A549 (cell line): ENCODE data around the gene FCHSD1. TPM values are rescaled to one million over a fixed set of nuclear protein-coding genes. Genes with fewer than 3 reads are reported as not detected.

ENCODE experiments used
- ATAC-seq, 2 experiments: fragments of 200-7000 bp in 1 of 2; fragments of >200 bp in 1 of 2; cut with Nextera tagmentation in 1 of 2; cut with Tn5 transposase in 1 of 2; 3 replicates each; pipeline versions ENCODE4 v1.8.0 to v1.9.1; 2018 to 2020; ENCODE audit warnings: mild to moderate bottlenecking in 1 of 2, moderate library complexity in 1 of 2
- CTCF ChIA-PET: fragments of 300-600 bp; sonication (Branson Sonifier 250); formaldehyde crosslinking; extraction: SDS; loops from one replicate; lab custom pipeline; 2021; ENCODE audit warnings: antibody characterized with exemption, inconsistent platforms; lab: Yijun Ruan, JAX
- POLR2A ChIA-PET: fragments of 350-600 bp; formaldehyde crosslinking; extraction: SDS; loops from one replicate; lab custom pipeline; 2021; ENCODE audit warnings: antibody characterized with exemption, inconsistent platforms; lab: Yijun Ruan, JAX
- DNase-seq, 2 experiments: peaks; one replicate each; pipeline versions ENCODE4 v3.0.0 to v3.0.0-alpha.2; 2011 to 2016; ENCODE audit warnings: low read depth in 1 of 2, low spot score in 1 of 2
- FAIRE-seq: peaks from 2 replicates; lab custom pipeline; 2011; peaks lifted over from hg19 to GRCh38; lab: Jason Lieb, UNC
- H3K27ac ChIP-seq, 2 experiments: fragments of >200 bp; sonication (Bioruptor Twin); formaldehyde crosslinking; 3 replicates each; pipeline ENCODE4 v1.5.1; 2016 to 2017
- H3K4me1 ChIP-seq: fragments of >200 bp; sonication (Bioruptor Twin); formaldehyde crosslinking; 3 replicates; pipeline ENCODE4 v1.6.1; 2016
- H3K4me2 ChIP-seq: fragments of >200 bp; sonication (Bioruptor Twin); formaldehyde crosslinking; 3 replicates; pipeline ENCODE4 v1.6.1; 2016
- H3K4me3 ChIP-seq: fragments of >200 bp; sonication (Bioruptor Twin); formaldehyde crosslinking; 3 replicates; pipeline ENCODE4 v1.5.1; 2016
- H3K9me3 ChIP-seq: fragments of >200 bp; sonication (Bioruptor Twin); formaldehyde crosslinking; 3 replicates; pipeline ENCODE4 v1.6.1; 2016
- ATOH8 ChIP-seq: fragments of 250-450 bp; sonication (Bioruptor Pico); IDR thresholded peaks from 2 replicates; pipeline ENCODE4 v1.5.0; 2020; ENCODE audit warnings: low read depth, mild to moderate bottlenecking, moderate library complexity
- BCL3 ChIP-seq: fragments of >200 bp; sonication (Bioruptor Twin); formaldehyde crosslinking; IDR thresholded peaks from 3 replicates; pipeline ENCODE4 v1.6.1; 2016
- CBX8 ChIP-seq: fragments of 200-600 bp; sonication (generic); IDR thresholded peaks from 2 replicates; pipeline ENCODE4 v1.6.1; 2016
- CHD2 ChIP-seq: fragments of 150-350 bp; IDR thresholded peaks from 2 replicates; pipeline ENCODE4 v1.6.1; 2014; ENCODE audit warnings: low read length; ENCODE audit not compliant: partially characterized antibody
- CHD4 ChIP-seq: fragments of 200-600 bp; sonication (generic); IDR thresholded peaks from 2 replicates; pipeline ENCODE4 v1.6.1; 2016; ENCODE audit warnings: antibody characterized with exemption, mild to moderate bottlenecking, borderline replicate concordance
- EHF ChIP-seq: fragments of 250-450 bp; sonication (Bioruptor Pico); IDR thresholded peaks from 2 replicates; pipeline ENCODE4 v1.5.0; 2020; ENCODE audit warnings: mild to moderate bottlenecking
- EHMT2 ChIP-seq: fragments of 200-600 bp; sonication (generic); IDR thresholded peaks from 2 replicates; pipeline ENCODE4 v1.6.1; 2016; ENCODE audit warnings: antibody characterized with exemption, low read depth, mild to moderate bottlenecking, moderate library complexity
- ESRRA ChIP-seq: fragments of 150-350 bp; IDR thresholded peaks from 2 replicates; pipeline ENCODE4 v1.6.1; 2014; ENCODE audit warnings: mild to moderate bottlenecking, low read length, borderline replicate concordance
- FOSB ChIP-seq: fragments of 250-450 bp; sonication (Bioruptor Pico); IDR thresholded peaks from 2 replicates; pipeline ENCODE4 v1.5.0; 2020; ENCODE audit warnings: mild to moderate bottlenecking, moderate library complexity
- FOSL2 ChIP-seq, 2 experiments: fragments of 450-650 bp in 1 of 2; fragments of >200 bp in 1 of 2; sonication (Bioruptor Twin) in 1 of 2; formaldehyde crosslinking; IDR thresholded peaks; 2 replicates each; pipeline versions ENCODE4 v1.5.0 to v1.6.1; 2016 to 2020; ENCODE audit warnings: mild to moderate bottlenecking in 1 of 2, moderate library complexity in 1 of 2
- HDAC2 ChIP-seq: fragments of 200-600 bp; sonication (generic); IDR thresholded peaks from 2 replicates; pipeline ENCODE4 v1.6.1; 2016
- HMGXB4 ChIP-seq: fragments of 250-450 bp; sonication (Bioruptor Pico); IDR thresholded peaks from 2 replicates; pipeline ENCODE4 v1.5.0; 2021; ENCODE audit warnings: mild to moderate bottlenecking, moderate library complexity, borderline replicate concordance
- JUN ChIP-seq, 2 experiments: fragments of >200 bp; sonication (Bioruptor Twin); formaldehyde crosslinking; IDR thresholded peaks; 2 replicates in 1 of 2; 3 replicates in 1 of 2; pipeline ENCODE4 v1.6.1; 2016 to 2017
- JUNB ChIP-seq: fragments of >200 bp; sonication (Bioruptor Twin); formaldehyde crosslinking; IDR thresholded peaks from 2 replicates; pipeline ENCODE4 v1.6.1; 2016
- KDM1A ChIP-seq: fragments of 200-600 bp; sonication (generic); IDR thresholded peaks from 2 replicates; pipeline ENCODE4 v1.6.1; 2016; ENCODE audit warnings: low read depth, mild to moderate bottlenecking
- MAZ ChIP-seq: fragments of 150-350 bp; IDR thresholded peaks from 2 replicates; pipeline ENCODE4 v1.6.1; 2014; ENCODE audit warnings: antibody characterized with exemption, low read depth, low read length, borderline replicate concordance
- NFE2L2 ChIP-seq: fragments of 150-350 bp; conservative IDR thresholded peaks from 2 replicates; pipeline ENCODE4 v1.6.1; 2014; ENCODE audit warnings: low read length
- NPAS2 ChIP-seq: fragments of 250-450 bp; sonication (Bioruptor Pico); IDR thresholded peaks from 2 replicates; pipeline ENCODE4 v1.8.0; 2022; ENCODE audit warnings: mild to moderate bottlenecking, moderate library complexity, borderline replicate concordance
- NR3C1 ChIP-seq: fragments of >200 bp; sonication (Bioruptor Twin); formaldehyde crosslinking; IDR thresholded peaks from 3 replicates; pipeline ENCODE4 v1.6.1; 2017
- POLR2A ChIP-seq: IDR thresholded peaks from 2 replicates; pipeline ENCODE4 v1.6.1; 2012; ENCODE audit warnings: mild to moderate bottlenecking, low read length
- RAD21 ChIP-seq, 2 experiments: fragments of >200 bp in 1 of 2; sonication (Bioruptor Twin) in 1 of 2; formaldehyde crosslinking in 1 of 2; IDR thresholded peaks in 1 of 2; conservative IDR thresholded peaks in 1 of 2; 2 replicates in 1 of 2; 3 replicates in 1 of 2; pipeline ENCODE4 v1.6.1; 2012 to 2018; ENCODE audit warnings: inconsistent platforms in 1 of 2
- SMC3 ChIP-seq: fragments of >200 bp; sonication (Bioruptor Twin); formaldehyde crosslinking; IDR thresholded peaks from 3 replicates; pipeline ENCODE4 v1.6.1; 2018; ENCODE audit warnings: inconsistent platforms
- SREBF2 ChIP-seq: fragments of 450-650 bp; IDR thresholded peaks from 2 replicates; pipeline ENCODE4 v1.6.1; 2014; ENCODE audit warnings: mild to moderate bottlenecking, moderate library complexity
- TFCP2L1 ChIP-seq: fragments of 250-450 bp; sonication (Bioruptor Pico); IDR thresholded peaks from 2 replicates; pipeline ENCODE4 v1.5.0; 2021; ENCODE audit warnings: mild to moderate bottlenecking
- TP53 ChIP-seq: fragments of 250-450 bp; sonication (Bioruptor Pico); IDR thresholded peaks from 2 replicates; pipeline ENCODE4 v1.5.0; 2021; ENCODE audit warnings: mild to moderate bottlenecking, moderate library complexity
- ZFP36 ChIP-seq: fragments of 450-650 bp; IDR thresholded peaks from 2 replicates; pipeline ENCODE4 v1.6.1; 2014; ENCODE audit warnings: borderline replicate concordance; ENCODE audit not compliant: partially characterized antibody
- WGBS: methylation state at CpG from one replicate; pipeline ENCODE4 v1.1.6; 2017; ENCODE audit errors: missing lambda C conversion rate; 5-methylcytosine and 5-hydroxymethylcytosine counted together
- polyA plus RNA-seq, 4 experiments: library from polyadenylated mRNA; depleted of rRNA in 3 of 4; stranded (reverse); fragments of >200 nt; fragmentation: RNase III in 1 of 4; extraction: RNeasy Plus Mini Kit Qiagen cat#74134 plus additional on column Dnase treatment in 1 of 4; gene quantifications; 2 replicates in 3 of 4; 3 replicates in 1 of 4; pipeline ENCODE4 v1.2.3, GENCODE V29; 2011 to 2017
- TF ChIP-seq, protein P1 (sequence below): IDR thresholded peaks from 2 replicates; pipeline ENCODE4 v1.6.1; 2012
- TF ChIP-seq, protein P2 (sequence below): fragments of >200 bp; sonication (Bioruptor Twin); formaldehyde crosslinking; IDR thresholded peaks from 2 replicates; pipeline ENCODE4 v1.6.1; 2016
- TF ChIP-seq, protein P3 (sequence below): IDR thresholded peaks from 2 replicates; pipeline ENCODE4 v1.6.1; 2012; ENCODE audit warnings: low read depth, borderline replicate concordance
- TF ChIP-seq, protein P4 (sequence below): fragments of 200-600 bp; sonication (generic); IDR thresholded peaks from 2 replicates; pipeline ENCODE4 v1.6.1; 2016; ENCODE audit warnings: antibody characterized with exemption, mild to moderate bottlenecking, moderate library complexity

The FCHSD1 gene
- polyA plus RNA-seq, 2 of the 4 experiments (the other 2 are of a cell fraction), result 12.2 to 14.5 TPM

GRCh38 chr5:141618804-141619554 is 32.2 kb downstream of the FCHSD1 start, which contains the start of gene DIAPH1:
Gene DIAPH1 (minus strand): TSS chr5:141619000. CDS start chr5:141618914, 86 bp downstream.
- 9% methylated on average over 11 of the region's 70 CpGs for WGBS
- H3K27ac ChIP-seq, result peak within 1 kb of the TSS; percentile 95 to 98
- peak within 1 kb of the TSS; percentile 74 for H3K4me2 ChIP-seq
- H3K9me3 ChIP-seq, result no peaks in the 10 kb centered on the region
- peak within 1 kb of the TSS; percentile 99 for H3K4me3 ChIP-seq
- DNase-seq (peak; percentile 85 to 97), ATAC-seq (peak; percentile 95), FAIRE-seq (no peak)
- ChIA-PET POLR2A (interaction anchor here (1.1 to 3.0 kb wide), 4 partner anchors 18 to 298 kb away, joined by 3 to 33 read pairs (median 12); partner anchors contain the start of genes HDAC3, RELL2 and TAF7), CTCF (interaction anchor here (0.6 to 20.4 kb wide), 39 partner anchors 11 to 1070 kb away, joined by 3 to 303 read pairs (median 4); partner anchors contain the start of genes FCHSD1, HDAC3, PCDHB14 and PCDHB15)
- H3K4me1 ChIP-seq, result peaks cover 18% of the 10 kb centered on the region
- TF ChIP-seq RAD21 (conservative IDR thresholded peaks at IDR 0.05 in 1 of 2, IDR thresholded peaks at IDR 0.05 in 1 of 2), result peak; percentile 76 to 92
- TF ChIP-seq CHD2, result peak; percentile 48
- TF ChIP-seq NPAS2 (CRISPR knock-in tag), result no peak
- TF ChIP-seq POLR2A, result peak; percentile 74
- TF ChIP-seq ATOH8 (CRISPR knock-in tag), result no peak
- TF ChIP-seq ESRRA, result no peak
- TF ChIP-seq, protein P1, sequence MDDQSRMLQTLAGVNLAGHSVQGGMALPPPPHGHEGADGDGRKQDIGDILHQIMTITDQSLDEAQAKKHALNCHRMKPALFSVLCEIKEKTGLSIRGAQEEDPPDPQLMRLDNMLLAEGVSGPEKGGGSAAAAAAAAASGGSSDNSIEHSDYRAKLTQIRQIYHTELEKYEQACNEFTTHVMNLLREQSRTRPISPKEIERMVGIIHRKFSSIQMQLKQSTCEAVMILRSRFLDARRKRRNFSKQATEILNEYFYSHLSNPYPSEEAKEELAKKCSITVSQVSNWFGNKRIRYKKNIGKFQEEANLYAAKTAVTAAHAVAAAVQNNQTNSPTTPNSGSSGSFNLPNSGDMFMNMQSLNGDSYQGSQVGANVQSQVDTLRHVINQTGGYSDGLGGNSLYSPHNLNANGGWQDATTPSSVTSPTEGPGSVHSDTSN, result 0 out of 2 replicates have a peak, but pooled peaks have one; percentile 35
- TF ChIP-seq CBX8, result no peak
- TF ChIP-seq JUNB, result no peak
- TF ChIP-seq, protein P2, sequence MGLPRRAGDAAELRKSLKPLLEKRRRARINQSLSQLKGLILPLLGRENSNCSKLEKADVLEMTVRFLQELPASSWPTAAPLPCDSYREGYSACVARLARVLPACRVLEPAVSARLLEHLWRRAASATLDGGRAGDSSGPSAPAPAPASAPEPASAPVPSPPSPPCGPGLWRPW, result no peak
- TF ChIP-seq SREBF2, result no peak
- peak; percentile 88; the same call in 1 of the 2 replicates for TF ChIP-seq MAZ
- no peak for TF ChIP-seq EHF (CRISPR knock-in tag)
- TF ChIP-seq, protein P3, sequence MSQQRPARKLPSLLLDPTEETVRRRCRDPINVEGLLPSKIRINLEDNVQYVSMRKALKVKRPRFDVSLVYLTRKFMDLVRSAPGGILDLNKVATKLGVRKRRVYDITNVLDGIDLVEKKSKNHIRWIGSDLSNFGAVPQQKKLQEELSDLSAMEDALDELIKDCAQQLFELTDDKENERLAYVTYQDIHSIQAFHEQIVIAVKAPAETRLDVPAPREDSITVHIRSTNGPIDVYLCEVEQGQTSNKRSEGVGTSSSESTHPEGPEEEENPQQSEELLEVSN, result peak; percentile 91
- TF ChIP-seq FOSL2 (IDR thresholded peaks at IDR 0.05), result no peak
- peak; percentile 41; the same call in 1 of the 2 replicates for TF ChIP-seq FOSL2 (CRISPR knock-in tag; IDR thresholded peaks at IDR 0.05)
- no peak for TF ChIP-seq NFE2L2
- no peak for TF ChIP-seq KDM1A
- TF ChIP-seq ZFP36, result no peak
- TF ChIP-seq BCL3, result 0 out of 3 replicates have a peak, but pooled peaks have one; percentile 37
- TF ChIP-seq CHD4, result no peak
- TF ChIP-seq HMGXB4 (CRISPR knock-in tag), result 0 out of 2 replicates have a peak, but pooled peaks have one; percentile 12
- no peak for TF ChIP-seq EHMT2
- no peak for TF ChIP-seq FOSB (CRISPR knock-in tag)
- peak in 1 of 2 experiments; percentile 76; a peak in 3 of 5 replicates for TF ChIP-seq JUN (IDR thresholded peaks at IDR 0.05)
- peak; percentile 98 for TF ChIP-seq SMC3
- TF ChIP-seq, protein P4, sequence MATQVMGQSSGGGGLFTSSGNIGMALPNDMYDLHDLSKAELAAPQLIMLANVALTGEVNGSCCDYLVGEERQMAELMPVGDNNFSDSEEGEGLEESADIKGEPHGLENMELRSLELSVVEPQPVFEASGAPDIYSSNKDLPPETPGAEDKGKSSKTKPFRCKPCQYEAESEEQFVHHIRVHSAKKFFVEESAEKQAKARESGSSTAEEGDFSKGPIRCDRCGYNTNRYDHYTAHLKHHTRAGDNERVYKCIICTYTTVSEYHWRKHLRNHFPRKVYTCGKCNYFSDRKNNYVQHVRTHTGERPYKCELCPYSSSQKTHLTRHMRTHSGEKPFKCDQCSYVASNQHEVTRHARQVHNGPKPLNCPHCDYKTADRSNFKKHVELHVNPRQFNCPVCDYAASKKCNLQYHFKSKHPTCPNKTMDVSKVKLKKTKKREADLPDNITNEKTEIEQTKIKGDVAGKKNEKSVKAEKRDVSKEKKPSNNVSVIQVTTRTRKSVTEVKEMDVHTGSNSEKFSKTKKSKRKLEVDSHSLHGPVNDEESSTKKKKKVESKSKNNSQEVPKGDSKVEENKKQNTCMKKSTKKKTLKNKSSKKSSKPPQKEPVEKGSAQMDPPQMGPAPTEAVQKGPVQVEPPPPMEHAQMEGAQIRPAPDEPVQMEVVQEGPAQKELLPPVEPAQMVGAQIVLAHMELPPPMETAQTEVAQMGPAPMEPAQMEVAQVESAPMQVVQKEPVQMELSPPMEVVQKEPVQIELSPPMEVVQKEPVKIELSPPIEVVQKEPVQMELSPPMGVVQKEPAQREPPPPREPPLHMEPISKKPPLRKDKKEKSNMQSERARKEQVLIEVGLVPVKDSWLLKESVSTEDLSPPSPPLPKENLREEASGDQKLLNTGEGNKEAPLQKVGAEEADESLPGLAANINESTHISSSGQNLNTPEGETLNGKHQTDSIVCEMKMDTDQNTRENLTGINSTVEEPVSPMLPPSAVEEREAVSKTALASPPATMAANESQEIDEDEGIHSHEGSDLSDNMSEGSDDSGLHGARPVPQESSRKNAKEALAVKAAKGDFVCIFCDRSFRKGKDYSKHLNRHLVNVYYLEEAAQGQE, result no peak
- TF ChIP-seq HDAC2, result no peak
- TF ChIP-seq NR3C1, result no peak
- TF ChIP-seq TP53 (CRISPR knock-in tag), result peak; percentile 76; the same call in 1 of the 2 replicates
- peak; percentile 78; the same call in 1 of the 2 replicates for TF ChIP-seq TFCP2L1 (CRISPR knock-in tag)
